ENCODE data around the gene GFRA1.

The GFRA1 gene

GRCh38 chr10:116270771-116271592 is 2.0 kb downstream of the GFRA1 start:
- no peak for DNase-seq

GRCh38 chr10:116270126-116270770 is 2.8 kb downstream of the GFRA1 start:
- no peak for DNase-seq

- no peak for DNase-seq
Measured at GRCh38 chr10:116269619-116270018, 3.4 kb downstream of the GFRA1 start.

GRCh38 chr10:116268976-116269375 is 4.0 kb downstream of the GFRA1 start:
- DNase-seq, result no peak

GRCh38 chr10:116265686-116266085 is 7.3 kb downstream of the GFRA1 start:
- no peak for DNase-seq

- DNase-seq, result no peak
Measured at GRCh38 chr10:116263870-116264655, 8.9 kb downstream of the GFRA1 start.

- no peak for DNase-seq
Measured at GRCh38 chr10:116262678-116263077, 10.3 kb downstream of the GFRA1 start.

GRCh38 chr10:116260599-116260998 is 12.4 kb downstream of the GFRA1 start:
- no peak for DNase-seq

- DNase-seq, result no peak
Measured at GRCh38 chr10:116259638-116260037, 13.4 kb downstream of the GFRA1 start.

- no peak for DNase-seq
Measured at GRCh38 chr10:116257785-116258184, 15.2 kb downstream of the GFRA1 start.

- no peak for DNase-seq
Measured at GRCh38 chr10:116256752-116257259, 16.2 kb downstream of the GFRA1 start.

GRCh38 chr10:116255886-116256751 is 16.9 kb downstream of the GFRA1 start:
- no peak for DNase-seq

GRCh38 chr10:116254422-116255155 is 18.4 kb downstream of the GFRA1 start:
- no peak for DNase-seq

- no peak for DNase-seq
Measured at GRCh38 chr10:116253716-116254115, 19.3 kb downstream of the GFRA1 start.

- DNase-seq, result no peak
Measured at GRCh38 chr10:116251602-116252395, 21.2 kb downstream of the GFRA1 start.

GRCh38 chr10:116247691-116248090 is 25.3 kb downstream of the GFRA1 start:
- no peak for DNase-seq

GRCh38 chr10:116246263-116246662 is 26.7 kb downstream of the GFRA1 start:
- DNase-seq, result no peak

GRCh38 chr10:116245156-116245555 is 27.9 kb downstream of the GFRA1 start:
- DNase-seq, result no peak

- DNase-seq, result no peak
Measured at GRCh38 chr10:116241642-116242410, 31.2 kb downstream of the GFRA1 start.

GRCh38 chr10:116241085-116241484 is 31.9 kb downstream of the GFRA1 start:
- no peak for DNase-seq
